ENCODE data around the gene MSX2. TPM values are rescaled to one million over a fixed set of nuclear protein-coding genes. Genes with fewer than 3 reads are reported as not detected.

MSX2 gene
- total and polyA plus RNA-seq, 8 donors = 0.23 to 0.55 (median 0.38) TPM

GRCh38 chr5:174777583-174777982, 53.2 kb downstream of the MSX2 start:
- WGBS, 2 donors = 66 to 78% methylated on average over 2 of the region's 2 CpGs
- FAIRE-seq = no peak

More at GRCh38 chr5:174777583-174777982, 53.2 kb downstream of the MSX2 start:
- no peaks in the 10 kb centered on the region for H3K36me3 ChIP-seq
- intact Hi-C loops (cut with DNase I) = no loop called here
- ATAC-seq = no peak
- no peaks in the 10 kb centered on the region for H3K4me1 ChIP-seq
- TF ChIP-seq, protein P1, sequence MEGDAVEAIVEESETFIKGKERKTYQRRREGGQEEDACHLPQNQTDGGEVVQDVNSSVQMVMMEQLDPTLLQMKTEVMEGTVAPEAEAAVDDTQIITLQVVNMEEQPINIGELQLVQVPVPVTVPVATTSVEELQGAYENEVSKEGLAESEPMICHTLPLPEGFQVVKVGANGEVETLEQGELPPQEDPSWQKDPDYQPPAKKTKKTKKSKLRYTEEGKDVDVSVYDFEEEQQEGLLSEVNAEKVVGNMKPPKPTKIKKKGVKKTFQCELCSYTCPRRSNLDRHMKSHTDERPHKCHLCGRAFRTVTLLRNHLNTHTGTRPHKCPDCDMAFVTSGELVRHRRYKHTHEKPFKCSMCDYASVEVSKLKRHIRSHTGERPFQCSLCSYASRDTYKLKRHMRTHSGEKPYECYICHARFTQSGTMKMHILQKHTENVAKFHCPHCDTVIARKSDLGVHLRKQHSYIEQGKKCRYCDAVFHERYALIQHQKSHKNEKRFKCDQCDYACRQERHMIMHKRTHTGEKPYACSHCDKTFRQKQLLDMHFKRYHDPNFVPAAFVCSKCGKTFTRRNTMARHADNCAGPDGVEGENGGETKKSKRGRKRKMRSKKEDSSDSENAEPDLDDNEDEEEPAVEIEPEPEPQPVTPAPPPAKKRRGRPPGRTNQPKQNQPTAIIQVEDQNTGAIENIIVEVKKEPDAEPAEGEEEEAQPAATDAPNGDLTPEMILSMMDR (IDR thresholded peaks at IDR 0.05) = no peak
- H3K27ac ChIP-seq = no peak overlapping the region
- DNase-seq = no peak
- no peak overlapping the region for H3K4me3 ChIP-seq
- no peaks in the 10 kb centered on the region for H3K9me3 ChIP-seq
- peaks cover 0 to 7% (median 0%) of the 10 kb centered on the region in 4 donors for H3K27me3 ChIP-seq

Small RNA genes within 50 kb of the gene (microRNA-seq; reads per million reads assigned to microRNA genes)
- 0.29 to 0.39 reads per million in 2 donors for gene MIR4634
